ENCODE data around the gene TMTC1. TPM values are rescaled to one million over a fixed set of nuclear protein-coding genes. Genes with fewer than 3 reads are reported as not detected.

Gene TMTC1
- total RNA-seq, 1 experiment from 2014 or later: 109 TPM

DNA sequence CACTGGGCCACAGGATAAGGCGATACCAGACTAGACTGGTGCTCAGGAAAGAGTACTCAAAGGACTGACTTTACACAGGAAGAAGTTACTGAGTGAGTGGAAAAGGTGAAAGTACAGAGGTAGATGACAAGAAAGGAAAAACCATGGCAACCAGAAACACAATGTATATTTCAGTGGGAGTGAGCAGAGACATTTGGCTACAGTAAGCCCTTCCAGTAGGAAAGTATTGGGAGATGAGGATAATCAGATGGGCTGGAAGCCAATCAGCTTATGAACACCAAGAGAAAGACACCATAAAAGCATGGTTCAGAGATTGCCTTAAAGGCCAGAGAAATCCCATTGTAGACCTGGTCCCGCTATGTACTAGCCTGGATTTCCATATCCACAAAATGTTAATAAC is 51.6 kb downstream of the TMTC1 start:
- H3K4me1 Mint-ChIP-seq (ENCODE audit: insufficient read depth, unreplicated experiment): peaks cover 35% of the 10 kb centered on the region
- TF ChIP-seq, protein P1, sequence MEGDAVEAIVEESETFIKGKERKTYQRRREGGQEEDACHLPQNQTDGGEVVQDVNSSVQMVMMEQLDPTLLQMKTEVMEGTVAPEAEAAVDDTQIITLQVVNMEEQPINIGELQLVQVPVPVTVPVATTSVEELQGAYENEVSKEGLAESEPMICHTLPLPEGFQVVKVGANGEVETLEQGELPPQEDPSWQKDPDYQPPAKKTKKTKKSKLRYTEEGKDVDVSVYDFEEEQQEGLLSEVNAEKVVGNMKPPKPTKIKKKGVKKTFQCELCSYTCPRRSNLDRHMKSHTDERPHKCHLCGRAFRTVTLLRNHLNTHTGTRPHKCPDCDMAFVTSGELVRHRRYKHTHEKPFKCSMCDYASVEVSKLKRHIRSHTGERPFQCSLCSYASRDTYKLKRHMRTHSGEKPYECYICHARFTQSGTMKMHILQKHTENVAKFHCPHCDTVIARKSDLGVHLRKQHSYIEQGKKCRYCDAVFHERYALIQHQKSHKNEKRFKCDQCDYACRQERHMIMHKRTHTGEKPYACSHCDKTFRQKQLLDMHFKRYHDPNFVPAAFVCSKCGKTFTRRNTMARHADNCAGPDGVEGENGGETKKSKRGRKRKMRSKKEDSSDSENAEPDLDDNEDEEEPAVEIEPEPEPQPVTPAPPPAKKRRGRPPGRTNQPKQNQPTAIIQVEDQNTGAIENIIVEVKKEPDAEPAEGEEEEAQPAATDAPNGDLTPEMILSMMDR (IDR thresholded peaks at IDR 0.05; ENCODE audit: unreplicated experiment): no peak
- peak overlapping the region; percentile 72 for H3K27ac Mint-ChIP-seq (ENCODE audit: low read depth, unreplicated experiment)
- H3K36me3 Mint-ChIP-seq (ENCODE audit: insufficient read depth, unreplicated experiment): peaks cover 85% of the 10 kb centered on the region
- no peaks in the 10 kb centered on the region for H3K9me3 Mint-ChIP-seq (ENCODE audit: unreplicated experiment)
- H3K4me3 Mint-ChIP-seq (ENCODE audit: unreplicated experiment): no peak overlapping the region
- no peak for DNase-seq (ENCODE audit: unreplicated experiment)
- intact Hi-C loops (cut with micrococcal nuclease): no loop called here
- POLR2A ChIA-PET: interaction anchor here (1.6 to 2.7 kb wide), 3 partner anchors 10 to 50 kb away, joined by 4 to 14 read pairs (median 8); no protein-coding TSS in a partner anchor
- H3K27me3 Mint-ChIP-seq (ENCODE audit: insufficient read depth, unreplicated experiment): no peaks in the 10 kb centered on the region
- CTCF ChIA-PET: interaction anchor here (1.0 kb wide), 1 partner anchor 62 kb away, joined by 3 read pairs; no protein-coding TSS in a partner anchor
- BruUV-seq (replicated peaks): no TSS peak

DNA sequence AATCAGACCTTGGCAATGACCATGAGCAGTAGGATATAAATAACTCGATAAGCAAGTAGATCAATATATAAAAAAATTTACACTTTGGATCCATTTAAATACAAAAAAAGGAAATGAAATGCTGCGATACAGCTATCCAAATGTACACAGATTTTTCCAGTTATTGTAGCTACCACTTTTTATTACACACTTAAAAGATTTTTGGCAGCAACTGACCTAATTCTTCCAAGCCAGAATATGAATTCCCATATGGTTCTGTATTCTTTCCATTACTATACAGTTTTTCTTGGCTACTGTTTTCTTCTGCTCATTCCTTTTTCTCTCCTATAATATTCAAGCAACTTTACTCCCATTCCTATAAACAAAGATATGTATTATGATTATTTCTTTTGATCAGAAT is 52.2 kb downstream of the TMTC1 start:
- BruUV-seq (replicated peaks): no TSS peak
- peak overlapping the region; percentile 72 for H3K27ac Mint-ChIP-seq (ENCODE audit: low read depth, unreplicated experiment)
- POLR2A ChIA-PET: interaction anchor here (1.6 to 2.7 kb wide), 3 partner anchors 9 to 51 kb away, joined by 4 to 14 read pairs (median 8); no protein-coding TSS in a partner anchor
- TF ChIP-seq, protein P1 (IDR thresholded peaks at IDR 0.05; ENCODE audit: unreplicated experiment): no peak
- H3K4me1 Mint-ChIP-seq (ENCODE audit: insufficient read depth, unreplicated experiment): peaks cover 38% of the 10 kb centered on the region
- DNase-seq (ENCODE audit: unreplicated experiment): no peak
- no peaks in the 10 kb centered on the region for H3K9me3 Mint-ChIP-seq (ENCODE audit: unreplicated experiment)
- H3K27me3 Mint-ChIP-seq (ENCODE audit: insufficient read depth, unreplicated experiment): no peaks in the 10 kb centered on the region
- intact Hi-C loops (cut with micrococcal nuclease): no loop called here
- H3K36me3 Mint-ChIP-seq (ENCODE audit: insufficient read depth, unreplicated experiment): peaks cover 85% of the 10 kb centered on the region
- CTCF ChIA-PET: interaction anchor here (0.7 to 1.0 kb wide), 2 partner anchors 62 to 543 kb away, joined by 3 read pairs; no protein-coding TSS in a partner anchor
- H3K4me3 Mint-ChIP-seq (ENCODE audit: unreplicated experiment): no peak overlapping the region

DNA sequence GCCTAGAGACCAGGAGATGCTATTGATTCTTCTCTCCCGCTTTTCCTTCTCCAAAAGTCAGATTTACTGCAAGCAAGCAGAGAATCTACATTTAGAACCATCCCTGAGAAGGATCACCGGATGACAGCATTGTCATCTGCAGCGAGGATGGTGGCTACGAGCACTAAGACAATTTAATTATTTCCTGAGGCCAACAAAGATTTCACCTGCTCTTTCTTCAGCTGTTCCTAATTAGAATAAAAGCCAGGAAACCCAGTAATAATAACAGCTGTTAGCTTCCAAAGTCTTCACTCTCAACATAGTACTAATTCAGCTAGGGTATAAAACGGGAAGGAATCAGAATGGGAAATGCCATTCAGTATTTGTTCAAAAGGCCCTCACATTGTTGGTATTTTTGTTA is 53.3 kb downstream of the TMTC1 start:
- H3K27ac Mint-ChIP-seq (ENCODE audit: low read depth, unreplicated experiment): no peak overlapping the region
- BruUV-seq (replicated peaks): no TSS peak
- DNase-seq (ENCODE audit: unreplicated experiment): no peak
- TF ChIP-seq, protein P1 (IDR thresholded peaks at IDR 0.05; ENCODE audit: unreplicated experiment): no peak
- no peaks in the 10 kb centered on the region for H3K27me3 Mint-ChIP-seq (ENCODE audit: insufficient read depth, unreplicated experiment)
- intact Hi-C loops (cut with micrococcal nuclease): no loop called here
- peaks cover 42% of the 10 kb centered on the region for H3K4me1 Mint-ChIP-seq (ENCODE audit: insufficient read depth, unreplicated experiment)
- ChIA-PET CTCF (no interaction called here), POLR2A (interaction anchor here (0.5 kb wide), 1 partner anchor 12 kb away, joined by 3 read pairs; no protein-coding TSS in a partner anchor)
- peaks cover 85% of the 10 kb centered on the region for H3K36me3 Mint-ChIP-seq (ENCODE audit: insufficient read depth, unreplicated experiment)
- H3K4me3 Mint-ChIP-seq (ENCODE audit: unreplicated experiment): no peak overlapping the region
- H3K9me3 Mint-ChIP-seq (ENCODE audit: unreplicated experiment): no peaks in the 10 kb centered on the region

DNA sequence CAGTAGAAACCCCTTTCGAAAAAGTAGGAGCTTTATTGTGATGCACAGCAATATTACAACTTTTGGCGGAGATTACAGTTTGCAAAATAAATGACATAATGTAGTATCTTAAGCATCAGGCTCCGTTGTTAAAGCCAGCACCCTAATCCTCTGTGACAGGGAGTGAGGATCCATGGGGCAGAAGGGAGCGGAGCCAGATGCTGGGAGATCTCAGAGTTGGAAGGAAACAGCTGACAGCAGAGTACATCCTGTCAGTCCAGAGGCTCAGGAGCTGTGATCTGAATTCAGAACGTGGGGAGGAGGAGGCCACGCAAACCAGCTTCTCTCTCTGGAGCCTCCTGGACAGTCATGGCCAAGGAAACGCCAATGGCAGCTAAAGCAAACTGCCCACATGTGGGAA is 55.7 kb downstream of the TMTC1 start:
- TF ChIP-seq, protein P1 (IDR thresholded peaks at IDR 0.05; ENCODE audit: unreplicated experiment): no peak
- Mint-ChIP-seq H3K27me3 (ENCODE audit: insufficient read depth, unreplicated experiment) (no peaks in the 10 kb centered on the region), H3K36me3 (ENCODE audit: insufficient read depth, unreplicated experiment) (peaks cover 85% of the 10 kb centered on the region), H3K9me3 (ENCODE audit: unreplicated experiment) (no peaks in the 10 kb centered on the region), H3K4me3 (ENCODE audit: unreplicated experiment) (no peak overlapping the region), H3K27ac (ENCODE audit: low read depth, unreplicated experiment) (peak overlapping the region; percentile 91), H3K4me1 (ENCODE audit: insufficient read depth, unreplicated experiment) (peaks cover 41% of the 10 kb centered on the region)
- no TSS peak for BruUV-seq (replicated peaks)
- intact Hi-C loops (cut with micrococcal nuclease): no loop called here
- ChIA-PET CTCF (interaction anchor here (0.6 to 0.7 kb wide), 2 partner anchors 75 to 1608 kb away, joined by 3 to 4 read pairs; no protein-coding TSS in a partner anchor), POLR2A (interaction anchor here (1.1 to 3.0 kb wide), 4 partner anchors 9 to 52 kb away, joined by 3 to 25 read pairs (median 4); no protein-coding TSS in a partner anchor)
- no peak for DNase-seq (ENCODE audit: unreplicated experiment)

Data from MCF 10A (cell line).